Stimulated activated naive CD8-positive, alpha-beta T cell treated with anti-CD3 and anti-CD28 coated beads, Interleukin-15, amount 100 ng/mL, for 72 hours (primary cell): Measurements from ENCODE around the gene PRKX.
A peak's percentile ranks its signal among the peaks of the same experiment; 100 is the strongest.
"Not testable (repeated sequence)": the region's sequence is repeated elsewhere in the genome, so short reads cannot be mapped to it uniquely, and the experiment has no call there.

ENCODE experiments used
- ATAC-seq: fragments of 150-1000 bp; cut with Tn5 transposase; 2 replicates; pipeline ENCODE4 v1.10.0; 2021; ENCODE audit warnings: mild to moderate bottlenecking, moderate library complexity
- DNase-seq, 2 donors: peaks; one replicate each; pipeline ENCODE4 v3.0.0; 2021 to 2022
- H3K27ac Mint-ChIP-seq, 2 donors: one replicate each; pipeline ENCODE4 v1.8.0; 2022; ENCODE audit warnings: mild to moderate bottlenecking in 2 of 2, mixed read lengths in 2 of 2, moderate library complexity in 2 of 2
- H3K27me3 Mint-ChIP-seq: one replicate; pipeline ENCODE4 v1.8.0; 2022; ENCODE audit warnings: mixed read lengths
- H3K4me1 Mint-ChIP-seq: one replicate; pipeline ENCODE4 v1.8.0; 2022; ENCODE audit warnings: mild to moderate bottlenecking, mixed read lengths
- H3K4me3 Mint-ChIP-seq, 2 donors: one replicate each; pipeline ENCODE4 v1.8.0; 2022; ENCODE audit warnings: mild to moderate bottlenecking in 2 of 2, mixed read lengths in 2 of 2, moderate library complexity in 1 of 2
- H3K9me3 Mint-ChIP-seq, 2 donors: one replicate each; pipeline ENCODE4 v1.8.0; 2022; ENCODE audit warnings: mixed read lengths in 2 of 2

PRKX gene

DNA sequence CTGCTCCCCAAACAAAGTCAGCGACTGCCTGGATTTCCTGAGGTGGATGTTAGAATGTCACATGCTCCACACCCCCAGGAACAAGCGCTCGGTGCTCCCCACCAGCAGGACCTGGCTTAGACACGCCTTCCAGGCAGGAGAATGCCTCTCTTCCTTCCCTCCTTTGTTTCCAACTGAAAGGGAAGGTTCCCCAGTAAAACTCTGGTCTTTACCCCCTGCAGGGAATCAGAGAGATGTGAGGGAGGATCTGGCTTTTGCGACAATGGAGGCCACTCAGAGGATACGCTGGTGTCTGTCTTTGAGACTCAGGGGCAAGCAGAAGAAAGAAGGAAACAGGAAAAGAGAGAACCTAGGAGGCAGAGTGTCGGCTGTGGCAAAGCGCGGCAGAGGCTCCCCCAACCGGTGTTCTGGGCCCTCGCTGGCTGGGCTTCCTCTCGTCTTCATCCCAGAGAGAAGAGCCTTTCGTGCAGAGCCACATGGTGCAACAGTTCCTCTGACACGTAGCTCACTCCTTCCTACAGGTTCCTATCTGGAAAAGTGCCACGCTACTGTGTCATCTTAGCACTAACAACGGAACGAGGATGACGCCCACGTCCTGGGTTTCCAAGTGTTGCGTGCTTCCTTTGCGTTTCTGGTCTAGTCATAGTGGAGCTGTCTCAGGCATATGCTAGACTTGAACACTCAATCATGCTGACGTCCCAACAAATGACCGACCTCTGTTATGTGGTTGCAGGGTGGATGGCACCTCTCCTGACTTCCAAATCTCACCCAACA, 73.4 kb downstream of the PRKX start:
- DNase-seq, H3K4me1 Mint-ChIP-seq, H3K27me3 Mint-ChIP-seq, H3K4me3 Mint-ChIP-seq, H3K9me3 Mint-ChIP-seq: not testable (repeated sequence)
- ATAC-seq: peak; percentile 49
- H3K27ac Mint-ChIP-seq: peak overlapping the region in 1 of 2 donors; percentile 19

GRCh38 chrX:3639236-3639635, 74.2 kb downstream of the PRKX start:
- ATAC-seq (no peak), DNase-seq (no peak)
- Mint-ChIP-seq H3K27ac (no peak overlapping the region), H3K4me1 (no peaks in the 10 kb centered on the region), H3K9me3 (no peaks in the 10 kb centered on the region), H3K27me3 (no peaks in the 10 kb centered on the region), H3K4me3 (no peak overlapping the region)

- Mint-ChIP-seq H3K4me3 (no peak overlapping the region), H3K27me3 (no peaks in the 10 kb centered on the region), H3K27ac (peak overlapping the region in 1 of 2 donors; percentile 23), H3K4me1 (no peaks in the 10 kb centered on the region), H3K9me3 (no peaks in the 10 kb centered on the region)
- ATAC-seq (no peak), DNase-seq (peak in 1 of 2 donors; percentile 16)
These were observed 75.1 kb downstream of the PRKX start for GRCh38 chrX:3638280-3638873.

DNA sequence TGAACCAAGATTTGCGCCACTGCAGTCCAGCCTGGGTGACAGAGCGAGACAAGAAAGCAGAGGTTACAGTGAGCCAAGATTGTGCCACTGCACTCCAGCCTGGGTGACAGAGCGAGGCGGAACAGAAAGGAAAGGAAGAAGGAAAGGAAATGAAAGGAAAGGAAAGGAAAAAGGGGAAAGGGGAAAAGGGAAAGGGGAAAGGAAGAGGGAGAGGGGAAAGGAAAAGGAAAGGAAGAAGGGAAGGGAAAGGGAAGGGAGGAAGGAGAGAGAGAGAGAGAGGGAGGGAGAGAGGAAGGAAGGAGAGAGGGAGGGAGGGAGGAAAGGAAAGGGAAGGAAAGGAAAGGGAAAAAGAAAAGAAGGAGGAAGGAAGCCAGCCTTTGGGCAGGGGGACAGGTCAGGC, 76.6 kb downstream of the PRKX start:
- no peaks in the 10 kb centered on the region for H3K27me3 Mint-ChIP-seq
- H3K9me3 Mint-ChIP-seq: no peaks in the 10 kb centered on the region
- H3K4me3 Mint-ChIP-seq: no peak overlapping the region
- no peak overlapping the region for H3K27ac Mint-ChIP-seq
- ATAC-seq (no peak), DNase-seq (no peak)
- no peaks in the 10 kb centered on the region for H3K4me1 Mint-ChIP-seq

GRCh38 chrX:3631196-3631595, 82.3 kb downstream of the PRKX start:
- ATAC-seq (no peak), DNase-seq (no peak)
- no peak overlapping the region for H3K4me3 Mint-ChIP-seq
- H3K4me1 Mint-ChIP-seq: no peaks in the 10 kb centered on the region
- H3K9me3 Mint-ChIP-seq: no peaks in the 10 kb centered on the region
- H3K27me3 Mint-ChIP-seq: no peaks in the 10 kb centered on the region
- H3K27ac Mint-ChIP-seq: no peak overlapping the region

DNA sequence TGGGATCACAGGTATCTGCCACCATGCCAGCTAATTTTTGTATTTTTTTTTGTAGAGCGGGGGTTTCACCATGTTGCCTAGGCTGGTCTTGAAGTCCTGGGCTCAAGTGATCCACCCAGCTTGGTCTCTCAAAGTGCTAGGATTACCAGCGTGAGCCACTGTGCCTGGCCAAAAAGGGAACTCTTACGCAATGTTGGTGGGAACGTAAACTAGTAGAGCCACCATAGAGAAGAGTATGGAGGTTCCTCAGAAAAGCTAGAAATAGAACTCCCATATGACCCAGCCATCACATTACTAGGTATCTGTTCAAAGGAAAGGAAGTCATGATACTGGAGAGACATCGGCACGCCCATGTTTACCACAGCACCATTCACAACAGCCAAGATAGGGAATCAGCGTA, 85.9 kb downstream of the PRKX start:
- DNase-seq (no peak), ATAC-seq (no peak)
- no peaks in the 10 kb centered on the region for H3K27me3 Mint-ChIP-seq
- no peaks in the 10 kb centered on the region for H3K9me3 Mint-ChIP-seq
- no peak overlapping the region for H3K4me3 Mint-ChIP-seq
- H3K4me1 Mint-ChIP-seq: no peaks in the 10 kb centered on the region
- H3K27ac Mint-ChIP-seq: no peak overlapping the region

DNA sequence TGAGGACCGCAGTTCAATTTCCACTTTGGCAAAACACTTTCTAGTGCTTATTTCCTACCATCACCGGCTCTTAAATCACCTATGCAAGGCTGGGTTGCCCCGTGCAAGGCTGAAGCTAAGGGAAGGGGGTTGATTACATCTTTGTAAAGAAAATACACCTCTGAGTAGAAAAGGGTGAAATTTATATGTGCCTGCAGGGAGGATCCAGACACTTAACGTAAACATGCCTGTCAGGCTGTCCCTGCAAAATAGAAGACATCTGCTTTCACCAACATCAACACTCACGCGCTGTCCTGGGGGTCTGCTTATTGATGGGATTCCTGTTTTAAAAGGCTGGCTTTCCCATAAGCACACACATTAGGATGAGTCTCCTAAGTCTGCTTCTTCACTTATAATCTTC, 92.0 kb downstream of the PRKX start:
- Mint-ChIP-seq H3K27ac (no peak overlapping the region), H3K4me3 (no peak overlapping the region), H3K27me3 (no peaks in the 10 kb centered on the region), H3K9me3 (no peaks in the 10 kb centered on the region), H3K4me1 (no peaks in the 10 kb centered on the region)
- ATAC-seq (no peak), DNase-seq (no peak)

DNA sequence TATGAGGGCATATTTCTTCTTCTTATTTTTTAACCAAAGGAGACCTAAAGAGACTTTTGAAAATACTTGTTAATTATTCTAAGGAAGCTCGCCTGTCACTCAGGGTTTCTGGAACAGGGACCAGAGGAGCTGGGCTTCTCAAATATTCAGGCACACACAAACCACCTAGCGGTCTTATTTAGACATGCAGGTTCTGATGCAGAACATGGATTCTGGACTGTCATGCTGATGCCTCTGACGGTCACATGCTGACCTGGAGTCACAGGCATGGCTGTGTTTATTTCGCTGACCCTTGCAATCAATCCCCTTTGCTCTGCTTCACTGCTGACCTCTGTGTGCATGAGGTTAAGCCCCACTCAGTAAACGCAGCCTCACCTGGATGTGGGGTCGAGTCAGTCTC, 101.7 kb downstream of the PRKX start:
- H3K27ac Mint-ChIP-seq, H3K27me3 Mint-ChIP-seq, ATAC-seq, H3K4me3 Mint-ChIP-seq, H3K9me3 Mint-ChIP-seq, H3K4me1 Mint-ChIP-seq, DNase-seq: not testable (repeated sequence)

DNA sequence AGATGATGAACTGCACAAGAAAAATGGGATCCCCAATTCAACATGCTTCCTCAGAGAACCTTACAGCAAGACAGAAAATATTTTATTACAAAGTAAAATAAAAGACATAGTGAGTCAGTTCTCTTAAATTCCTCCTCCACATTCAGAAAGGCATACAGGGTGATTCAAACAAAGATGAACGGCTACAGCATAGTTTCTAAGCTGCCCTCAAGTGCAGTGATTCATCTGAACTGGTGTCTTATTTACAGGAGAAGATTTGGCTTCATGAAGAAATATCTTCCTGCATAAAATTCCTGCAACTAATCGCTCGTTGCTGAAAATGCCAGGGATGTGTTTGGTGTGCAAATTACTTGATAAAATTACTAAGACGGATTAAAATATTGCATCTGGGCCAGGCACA, 103.6 kb downstream of the PRKX start:
- Mint-ChIP-seq H3K4me1 (no peaks in the 10 kb centered on the region), H3K27ac (no peak overlapping the region), H3K4me3 (no peak overlapping the region), H3K27me3 (no peaks in the 10 kb centered on the region), H3K9me3 (no peaks in the 10 kb centered on the region)
- ATAC-seq: no peak
- DNase-seq: no peak

- peak overlapping the region in 1 of 2 donors; percentile 64 for H3K27ac Mint-ChIP-seq
- H3K9me3 Mint-ChIP-seq: peaks cover 2 to 3% of the 10 kb centered on the region in 2 donors
- no peaks in the 10 kb centered on the region for H3K27me3 Mint-ChIP-seq
- H3K4me1 Mint-ChIP-seq: no peaks in the 10 kb centered on the region
- no peak overlapping the region for H3K4me3 Mint-ChIP-seq
- no peak for DNase-seq
- no peak for ATAC-seq
These were observed 110.3 kb downstream of the PRKX start for GRCh38 chrX:3603026-3603661.

- Mint-ChIP-seq H3K9me3 (peaks cover 4 to 7% of the 10 kb centered on the region in 2 donors), H3K4me1 (no peaks in the 10 kb centered on the region), H3K27me3 (no peaks in the 10 kb centered on the region), H3K27ac (no peak overlapping the region), H3K4me3 (no peak overlapping the region)
- ATAC-seq (no peak), DNase-seq (no peak)
These were observed 113.5 kb downstream of the PRKX start for GRCh38 chrX:3599802-3600430.

GRCh38 chrX:3598709-3599108, 114.7 kb downstream of the PRKX start:
- ATAC-seq (no peak), DNase-seq (no peak)
- Mint-ChIP-seq H3K27me3 (no peaks in the 10 kb centered on the region), H3K9me3 (peaks cover 4 to 7% of the 10 kb centered on the region in 2 donors), H3K4me1 (no peaks in the 10 kb centered on the region), H3K27ac (no peak overlapping the region), H3K4me3 (no peak overlapping the region)

DNA sequence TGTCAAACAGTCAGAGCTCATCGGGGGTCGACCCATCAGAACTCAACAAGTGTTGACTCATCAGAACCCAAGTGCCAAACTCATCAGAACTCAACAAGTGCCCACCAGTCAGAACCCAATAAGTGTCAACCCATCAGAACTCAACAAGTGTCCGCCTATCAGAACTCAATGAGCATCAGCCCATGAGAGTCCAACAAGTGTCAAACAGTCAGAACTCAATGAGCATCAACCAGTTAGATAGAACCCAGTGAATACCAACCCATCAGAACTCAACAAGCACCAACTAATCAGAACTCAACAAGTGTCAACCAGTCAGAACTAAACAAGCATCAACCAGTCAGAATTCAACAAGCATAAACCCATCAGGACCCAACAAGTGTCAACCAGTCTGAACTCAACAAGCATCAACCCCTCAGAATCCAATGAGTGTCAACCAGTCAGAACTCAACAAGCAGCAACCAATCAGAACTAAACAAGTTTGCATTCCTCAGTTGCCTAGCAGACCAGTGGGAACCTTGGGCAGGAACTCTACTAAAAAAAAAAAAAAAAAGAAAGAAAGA, 115.3 kb downstream of the PRKX start:
- Mint-ChIP-seq H3K4me3 (no peak overlapping the region), H3K27ac (no peak overlapping the region), H3K4me1 (no peaks in the 10 kb centered on the region), H3K27me3 (no peaks in the 10 kb centered on the region), H3K9me3 (peaks cover 4 to 7% of the 10 kb centered on the region in 2 donors)
- ATAC-seq (no peak), DNase-seq (no peak)

- H3K27me3 Mint-ChIP-seq: no peaks in the 10 kb centered on the region
- H3K27ac Mint-ChIP-seq: no peak overlapping the region
- DNase-seq: no peak
- no peaks in the 10 kb centered on the region for H3K9me3 Mint-ChIP-seq
- ATAC-seq: no peak
- H3K4me1 Mint-ChIP-seq: no peaks in the 10 kb centered on the region
- no peak overlapping the region for H3K4me3 Mint-ChIP-seq
These were observed 121.3 kb downstream of the PRKX start for GRCh38 chrX:3592184-3592583.

DNA sequence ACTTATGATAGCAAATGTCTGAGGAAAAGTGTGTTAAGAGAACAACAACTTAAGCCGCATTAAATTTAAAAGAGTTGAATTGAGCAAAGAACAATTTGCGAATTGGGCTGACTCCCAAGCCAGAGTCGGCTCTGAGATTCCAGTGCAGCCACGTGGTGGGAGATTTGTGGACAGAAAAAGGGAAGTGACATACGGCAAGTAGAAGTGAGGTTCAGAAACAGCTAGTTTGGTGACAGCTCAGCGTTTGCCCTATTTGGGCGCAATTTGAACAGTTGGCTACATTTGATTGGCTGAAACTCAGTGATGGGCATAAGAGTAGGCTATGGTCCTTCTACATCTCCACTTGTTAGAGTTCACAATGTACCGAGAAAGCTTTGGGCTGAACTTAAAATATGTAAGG, 124.0 kb downstream of the PRKX start:
- peaks cover 4% of the 10 kb centered on the region for H3K4me1 Mint-ChIP-seq
- DNase-seq: no peak
- no peaks in the 10 kb centered on the region for H3K27me3 Mint-ChIP-seq
- no peak for ATAC-seq
- H3K27ac Mint-ChIP-seq: no peak overlapping the region
- no peak overlapping the region for H3K4me3 Mint-ChIP-seq
- no peaks in the 10 kb centered on the region for H3K9me3 Mint-ChIP-seq

GRCh38 chrX:3585719-3586118, 127.7 kb downstream of the PRKX start:
- peaks cover 13% of the 10 kb centered on the region for H3K4me1 Mint-ChIP-seq
- no peak for DNase-seq
- no peaks in the 10 kb centered on the region for H3K9me3 Mint-ChIP-seq

More at GRCh38 chrX:3585719-3586118, 127.7 kb downstream of the PRKX start:
- no peak for ATAC-seq
- H3K27ac Mint-ChIP-seq: no peak overlapping the region
- no peak overlapping the region for H3K4me3 Mint-ChIP-seq
- H3K27me3 Mint-ChIP-seq: no peaks in the 10 kb centered on the region
